ENCODE measurements around the gene AGBL3. TPM values are rescaled to one million over a fixed set of nuclear protein-coding genes. Genes with fewer than 3 reads are reported as not detected.

AGBL3 gene
- total and polyA plus RNA-seq, 9 of the 15 experiments (the other 6 are each of a cell fraction or from before 2014, with no cell fraction given) = 0.54 to 2.9 (median 1.7) TPM

GRCh38 chr7:135165862-135166261, 179.6 kb downstream of the AGBL3 start (continued):
- TF ChIP-seq ZFP1 (CRISPR knock-in tag; IDR thresholded peaks at IDR 0.05) (no peak), UBTF (IDR thresholded peaks at IDR 0.05; ENCODE audit: borderline replicate concordance in 1 of 2, low read depth in 2 of 2, low read length in 2 of 2) (no peak), CREB5 (CRISPR knock-in tag; IDR thresholded peaks at IDR 0.05) (no peak), GTF2A2 (tag; IDR thresholded peaks at IDR 0.05) (no peak), RBM17 (IDR thresholded peaks at IDR 0.05; ENCODE audit: borderline replicate concordance, low read depth, low read length) (no peak), HOXB6 (CRISPR knock-in tag; IDR thresholded peaks at IDR 0.05; ENCODE audit: borderline replicate concordance) (no peak), MLX (CRISPR knock-in tag; conservative IDR thresholded peaks at IDR 0.05) (no peak), ZBTB11 (CRISPR knock-in tag; IDR thresholded peaks at IDR 0.05) (no peak), HNRNPLL (IDR thresholded peaks at IDR 0.05; ENCODE audit: low read depth, low read length, poor library complexity, severe bottlenecking) (no peak)
